Bronchial epithelial cell (primary cell): ENCODE results near the gene TARBP2. TPM values are rescaled to one million over a fixed set of nuclear protein-coding genes. Genes with fewer than 3 reads are reported as not detected.

ENCODE experiments used
- DNase-seq: peaks from one replicate; pipeline ENCODE4 v3.0.0-alpha.2; 2010; ENCODE audit warnings: low read depth
- FAIRE-seq: peaks from 2 replicates; lab custom pipeline; 2011; peaks lifted over from hg19 to GRCh38; lab: Jason Lieb, UNC
- H3K27me3 ChIP-seq: 2 replicates; pipeline ENCODE4 v1.5.1; 2011; ENCODE audit warnings: low read length; ENCODE audit not compliant: control insufficient read depth, insufficient read depth
- H3K36me3 ChIP-seq: 2 replicates; pipeline ENCODE4 v1.5.1; 2011; ENCODE audit warnings: low read length; ENCODE audit not compliant: control insufficient read depth, insufficient read depth
- H3K4me3 ChIP-seq: 2 replicates; pipeline ENCODE4 v1.5.1; 2011; ENCODE audit warnings: mild to moderate bottlenecking, low read depth, low read length, control low read depth
- CTCF ChIP-seq: IDR thresholded peaks from 2 replicates; pipeline ENCODE4 v1.5.1; 2011; ENCODE audit warnings: mild to moderate bottlenecking, moderate library complexity, low read length, control low read depth, inconsistent platforms; ENCODE audit not compliant: insufficient read depth, severe bottlenecking
- total RNA-seq: library from RNA; depleted of rRNA; stranded (reverse); fragments of >200 nt; gene quantifications from 2 replicates; pipeline ENCODE4 v1.2.1, GENCODE V29; 2014

TARBP2 gene
- total RNA-seq, 1 donor from 2014 or later, result 27.6 TPM

- Histone ChIP-seq H3K4me3 (no peak overlapping the region), H3K36me3 (peaks cover 26% of the 10 kb centered on the region), H3K27me3 (no peaks in the 10 kb centered on the region)
- DNase-seq, result no peak
- no peak for TF ChIP-seq CTCF
- FAIRE-seq, result no peak
Observed at GRCh38 chr12:53483225-53483978, 17.7 kb upstream of the TARBP2 start.

GRCh38 chr12:53483979-53484377 is 17.1 kb upstream of the TARBP2 start:
- Histone ChIP-seq H3K36me3 (peaks cover 24% of the 10 kb centered on the region), H3K27me3 (no peaks in the 10 kb centered on the region), H3K4me3 (no peak overlapping the region)
- FAIRE-seq (no peak), DNase-seq (no peak)
- TF ChIP-seq CTCF, result no peak

- no peak for TF ChIP-seq CTCF
- Histone ChIP-seq H3K27me3 (no peaks in the 10 kb centered on the region), H3K36me3 (peaks cover 19% of the 10 kb centered on the region), H3K4me3 (no peak overlapping the region)
- FAIRE-seq (peak; percentile 28), DNase-seq (peak; percentile 63)
Observed at GRCh38 chr12:53484686-53485575, 16.2 kb upstream of the TARBP2 start.

- Histone ChIP-seq H3K27me3 (no peaks in the 10 kb centered on the region), H3K36me3 (peaks cover 14% of the 10 kb centered on the region), H3K4me3 (no peak overlapping the region)
- no peak for DNase-seq
- no peak for TF ChIP-seq CTCF
- FAIRE-seq, result no peak
Observed at GRCh38 chr12:53485955-53486735, 14.9 kb upstream of the TARBP2 start.

- peaks cover 14% of the 10 kb centered on the region for H3K36me3 ChIP-seq
- FAIRE-seq (no peak), DNase-seq (no peak)
- H3K27me3 ChIP-seq, result no peaks in the 10 kb centered on the region
- no peak overlapping the region for H3K4me3 ChIP-seq
- no peak for TF ChIP-seq CTCF
Observed at GRCh38 chr12:53486736-53487487, 14.2 kb upstream of the TARBP2 start.
